B cell (primary cell): Measurements from ENCODE around the gene HBS1L. TPM values are rescaled to one million over a fixed set of nuclear protein-coding genes. Genes with fewer than 3 reads are reported as not detected.
A peak's percentile ranks its signal among the peaks of the same experiment; 100 is the strongest.

ENCODE experiments used
- ATAC-seq: fragments of 200-7000 bp; cut with Tn5 transposase; one replicate; pipeline ENCODE4 v1.10.0; 2021; ENCODE audit warnings: low read depth, mild to moderate bottlenecking, moderate number of reproducible peaks, moderate library complexity
- CTCF ChIA-PET: fragments of 350-600 bp; sonication (Branson Sonifier 250); formaldehyde crosslinking; loops from one replicate; lab custom pipeline; 2021; ENCODE audit warnings: antibody characterized with exemption, inconsistent platforms; lab: Charles Lee
- POLR2A ChIA-PET: fragments of 350-600 bp; sonication (Branson Sonifier 250); formaldehyde crosslinking; loops from one replicate; lab custom pipeline; 2021; ENCODE audit warnings: antibody characterized with exemption; lab: Charles Lee
- DNase-seq: peaks from one replicate; pipeline ENCODE4 v3.0.0; 2013
- H2AFZ ChIP-seq: 2 replicates; pipeline ENCODE4 v1.6.1; 2012; ENCODE audit warnings: mild to moderate bottlenecking, low read depth, low read length; ENCODE audit not compliant: insufficient read depth, poor library complexity, severe bottlenecking
- H3K27ac ChIP-seq, 2 donors: 1 replicate in 1 of 2; 2 replicates in 1 of 2; pipeline ENCODE4 v1.5.1; 2012 to 2013; ENCODE audit warnings: low read length in 2 of 2, mild to moderate bottlenecking in 2 of 2, moderate library complexity in 1 of 2
- H3K27me3 ChIP-seq, 4 experiments: fragments of 200-600 bp in 1 of 4; sonication (generic) in 1 of 4; replicated peaks in 1 of 4; 1 replicate in 2 of 4; 2 replicates in 2 of 4; pipeline versions ENCODE4 v1.6.1 to v1.7.0; 2013 to 2016; ENCODE audit warnings: low read length in 3 of 4, mild to moderate bottlenecking in 2 of 4, mixed read lengths in 1 of 4, moderate library complexity in 1 of 4; ENCODE audit not compliant: insufficient read depth in 4 of 4, control insufficient read depth in 3 of 4; ENCODE audit errors: control extremely low read depth in 1 of 4
- H3K36me3 ChIP-seq, 2 experiments: replicated peaks in 1 of 2; 1 replicate in 1 of 2; 2 replicates in 1 of 2; pipeline versions ENCODE4 v1.6.1 to v1.7.1; 2013; ENCODE audit warnings: low read length in 1 of 2; ENCODE audit not compliant: insufficient read depth in 2 of 2, control insufficient read depth in 1 of 2; ENCODE audit errors: control extremely low read depth in 1 of 2, extremely low read depth in 1 of 2
- H3K4me1 ChIP-seq, 2 donors: fragments of 200-600 bp in 1 of 2; sonication (generic) in 1 of 2; 1 replicate in 1 of 2; 2 replicates in 1 of 2; pipeline versions ENCODE4 v1.5.1 to v1.6.1; 2013 to 2017; ENCODE audit warnings: low read length in 2 of 2; ENCODE audit not compliant: control insufficient read depth in 2 of 2, insufficient read depth in 2 of 2
- H3K4me2 ChIP-seq: replicated peaks from 2 replicates; pipeline ENCODE3; 2012; ENCODE audit warnings: mild to moderate bottlenecking, low read depth, low read length; ENCODE audit not compliant: poor library complexity, severe bottlenecking
- H3K4me3 ChIP-seq, 5 experiments: fragments of 200-600 bp in 1 of 5; sonication (generic) in 1 of 5; 1 replicate in 3 of 5; 2 replicates in 2 of 5; pipeline versions ENCODE4 v1.5.1 to v1.7.0; 2011 to 2016; ENCODE audit warnings: low read length in 4 of 5, mild to moderate bottlenecking in 4 of 5, low read depth in 2 of 5, control low read depth in 1 of 5, moderate library complexity in 1 of 5; ENCODE audit not compliant: insufficient read depth in 1 of 5; ENCODE audit errors: control extremely low read depth in 1 of 5, extremely low read depth in 1 of 5
- H3K79me2 ChIP-seq: fragments of 200-600 bp; sonication (generic); one replicate; pipeline ENCODE4 v1.6.0; 2016; ENCODE audit warnings: low read length; ENCODE audit not compliant: control insufficient read depth, insufficient read depth
- H3K9ac ChIP-seq: fragments of 200-600 bp; sonication (generic); 2 replicates; pipeline ENCODE4 v1.6.1; 2017; ENCODE audit warnings: mild to moderate bottlenecking, low read length, moderate library complexity
- H3K9me3 ChIP-seq, 3 donors: one replicate each; pipeline versions ENCODE4 v1.6.1 to v1.7.1; 2013; ENCODE audit warnings: low read length in 2 of 3; ENCODE audit not compliant: control insufficient read depth in 2 of 3, insufficient read depth in 1 of 3; ENCODE audit errors: control extremely low read depth in 1 of 3
- H4K20me1 ChIP-seq: 2 replicates; pipeline ENCODE4 v1.6.0; 2012; ENCODE audit warnings: mild to moderate bottlenecking, low read length; ENCODE audit not compliant: insufficient read depth, control insufficient read depth, poor library complexity, severe bottlenecking
- H3K27ac Mint-ChIP-seq: one replicate; pipeline ENCODE4 v1.8.0; 2021; ENCODE audit warnings: mixed read lengths
- H3K27me3 Mint-ChIP-seq: one replicate; pipeline ENCODE4 v1.8.0; 2021; ENCODE audit warnings: mixed read lengths
- H3K4me1 Mint-ChIP-seq: one replicate; pipeline ENCODE4 v1.8.0; 2021; ENCODE audit warnings: mixed read lengths
- H3K4me3 Mint-ChIP-seq: one replicate; pipeline ENCODE4 v1.8.0; 2021; ENCODE audit warnings: mixed read lengths
- H3K9me3 Mint-ChIP-seq: one replicate; pipeline ENCODE4 v1.8.0; 2022; ENCODE audit warnings: mixed read lengths; ENCODE audit not compliant: insufficient read depth
- CTCF ChIP-seq: fragments of 200-600 bp; IDR thresholded peaks from one replicate; pipeline ENCODE4 v1.8.0; 2022; ENCODE audit warnings: antibody characterized with exemption, mild to moderate bottlenecking
- EZH2 ChIP-seq: IDR thresholded peaks from 2 replicates; pipeline ENCODE4 v1.6.1; 2012; ENCODE audit warnings: borderline replicate concordance, low read depth, mild to moderate bottlenecking, moderate library complexity, low read length; ENCODE audit not compliant: insufficient read depth, poor library complexity, severe bottlenecking
- WGBS: methylation state at CpG from one replicate; pipeline ENCODE4 v1.1.5; 2013; ENCODE audit warnings: missing lambda C conversion rate; ENCODE audit not compliant: insufficient coverage; 5-methylcytosine and 5-hydroxymethylcytosine counted together
- intact Hi-C: fragments of 100-400 bp; cut with micrococcal nuclease; formaldehyde crosslinking; loops from one replicate; pipeline ENCODE4 v1.10.0; 2022
- polyA plus RNA-seq: library from polyadenylated mRNA; depleted of rRNA; stranded (reverse); fragments of >200 nt; gene quantifications from 2 replicates; pipeline ENCODE4 v1.2.3, GENCODE V29; 2012
- total RNA-seq, 2 donors: library from RNA; stranded (reverse); fragments of 120-200 nt in 1 of 2; gene quantifications; 1 replicate in 1 of 2; 2 replicates in 1 of 2; pipeline versions ENCODE4 v1.2.3 to v1.2.4, GENCODE V29; 2013 to 2022

HBS1L gene
- total and polyA plus RNA-seq, 2 donors (not counting 1 experiment from before 2014, with no cell fraction given) = 10.3 to 58.2 TPM

GRCh38 chr6:135048915-135049314 lies 5.7 kb downstream of the HBS1L start:
- ATAC-seq = no peak
- Histone ChIP-seq H3K4me3 (no peak overlapping the region), H2AFZ (no peak overlapping the region), H3K27ac (no peak overlapping the region), H3K4me1 (peaks cover 17 to 25% of the 10 kb centered on the region in 2 donors), H3K36me3 (peaks cover 4 to 25% of the 10 kb centered on the region in 2 experiments), H3K9me3 (no peaks in the 10 kb centered on the region), H3K9ac (no peak overlapping the region), H3K27me3 (no peaks in the 10 kb centered on the region), H3K79me2 (peaks cover 50% of the 10 kb centered on the region), H3K4me2 (no peak overlapping the region), H4K20me1 (peaks cover 16% of the 10 kb centered on the region)
- peaks cover 42% of the 10 kb centered on the region for H3K4me1 Mint-ChIP-seq
- no peak overlapping the region for H3K4me3 Mint-ChIP-seq
- intact Hi-C loops = no loop called here
- DNase-seq = no peak
- ChIA-PET POLR2A (no interaction called here), CTCF (no interaction called here)
- no peak overlapping the region for H3K27ac Mint-ChIP-seq
- 100% methylated on average over 1 of the region's 2 CpGs for WGBS
- H3K27me3 Mint-ChIP-seq = no peaks in the 10 kb centered on the region
- no peaks in the 10 kb centered on the region for H3K9me3 Mint-ChIP-seq
- TF ChIP-seq EZH2 = no peak
- TF ChIP-seq CTCF = no peak

GRCh38 chr6:135047336-135047735 lies 7.3 kb downstream of the HBS1L start:
- peak overlapping the region in 1 of 2 donors; percentile 49 for H3K27ac ChIP-seq
- H3K4me1 Mint-ChIP-seq = peaks cover 41% of the 10 kb centered on the region
- POLR2A ChIA-PET = no interaction called here

More at GRCh38 chr6:135047336-135047735, 7.3 kb downstream of the HBS1L start:
- H3K27ac Mint-ChIP-seq = no peak overlapping the region
- no peak overlapping the region for H3K4me2 ChIP-seq
- no peaks in the 10 kb centered on the region for H3K27me3 ChIP-seq
- peaks cover 30% of the 10 kb centered on the region for H4K20me1 ChIP-seq
- H3K4me1 ChIP-seq = peaks cover 13 to 25% of the 10 kb centered on the region in 2 donors
- TF ChIP-seq CTCF = no peak
- TF ChIP-seq EZH2 = no peak
- DNase-seq = no peak
- H2AFZ ChIP-seq = no peak overlapping the region
- CTCF ChIA-PET = no interaction called here
- no peak overlapping the region for H3K4me3 ChIP-seq
- peaks cover 50% of the 10 kb centered on the region for H3K79me2 ChIP-seq
- 86% methylated on average over 3 of the region's 4 CpGs for WGBS
- H3K9me3 ChIP-seq = no peaks in the 10 kb centered on the region
- no peaks in the 10 kb centered on the region for H3K27me3 Mint-ChIP-seq
- intact Hi-C loops = no loop called here
- H3K9me3 Mint-ChIP-seq = no peaks in the 10 kb centered on the region
- H3K9ac ChIP-seq = no peak overlapping the region
- no peak for ATAC-seq
- no peak overlapping the region for H3K4me3 Mint-ChIP-seq
- H3K36me3 ChIP-seq = peaks cover 4 to 25% of the 10 kb centered on the region in 2 experiments
